ENCODE results near the gene NPR2. TPM values are rescaled to one million over a fixed set of nuclear protein-coding genes. Genes with fewer than 3 reads are reported as not detected.

NPR2 gene
- total RNA-seq, 4 donors from 2014 or later: 12.7 to 39.3 (median 34.5) TPM

GRCh38 chr9:35852876-35853865 is 61.8 kb downstream of the NPR2 start:
- no peaks in the 10 kb centered on the region for H3K27me3 ChIP-seq
- peaks cover 0 to 8% (median 0%) of the 10 kb centered on the region in 3 donors for H3K4me1 ChIP-seq
- peaks cover 0 to 43% of the 10 kb centered on the region in 2 donors for H3K36me3 ChIP-seq
- no peak for ATAC-seq
- no peak overlapping the region for H3K27ac ChIP-seq
- H3K4me3 ChIP-seq: no peak overlapping the region
- TF ChIP-seq POLR2AphosphoS5 (IDR thresholded peaks at IDR 0.05): no peak
- no peaks in the 10 kb centered on the region for H3K9me3 ChIP-seq
- WGBS, 2 donors (ENCODE audit: low coverage in 1 of 2): 60 to 86% methylated on average over 2 to 3 of the region's 25 CpGs

- TF ChIP-seq POLR2A (IDR thresholded peaks at IDR 0.05) (no peak), EP300 (IDR thresholded peaks at IDR 0.05) (no peak), POLR2AphosphoS5 (IDR thresholded peaks at IDR 0.05) (no peak), CTCF (IDR thresholded peaks at IDR 0.05) (no peak)
- H3K27ac ChIP-seq: no peak overlapping the region
- no peaks in the 10 kb centered on the region for H3K27me3 ChIP-seq
- peaks cover 0 to 3% (median 0%) of the 10 kb centered on the region in 3 donors for H3K4me1 ChIP-seq
- H3K4me3 ChIP-seq: no peak overlapping the region
- no peaks in the 10 kb centered on the region for H3K9me3 ChIP-seq
- H3K36me3 ChIP-seq: peaks cover 0 to 43% of the 10 kb centered on the region in 2 donors
- no peak for ATAC-seq
- 63 to 87% methylated on average over 5 to 7 of the region's 7 CpGs for WGBS, 2 donors (ENCODE audit: low coverage in 1 of 2)
These were observed 62.8 kb downstream of the NPR2 start for GRCh38 chr9:35854091-35854762.

- no peak overlapping the region for H3K4me3 ChIP-seq
- H3K36me3 ChIP-seq: peaks cover 0 to 43% of the 10 kb centered on the region in 2 donors
- TF ChIP-seq CTCF (IDR thresholded peaks at IDR 0.05) (no peak), POLR2A (IDR thresholded peaks at IDR 0.05) (no peak), EP300 (IDR thresholded peaks at IDR 0.05) (no peak), POLR2AphosphoS5 (IDR thresholded peaks at IDR 0.05) (no peak)
- H3K9me3 ChIP-seq: no peaks in the 10 kb centered on the region
- peaks cover 0 to 15% (median 0%) of the 10 kb centered on the region in 3 donors for H3K4me1 ChIP-seq
- H3K27me3 ChIP-seq: no peaks in the 10 kb centered on the region
- WGBS, 2 donors (ENCODE audit: low coverage in 1 of 2): 48 to 65% methylated on average over 2 to 3 of the region's 3 CpGs
- ATAC-seq: no peak
- no peak overlapping the region for H3K27ac ChIP-seq
These were observed 64.8 kb downstream of the NPR2 start for GRCh38 chr9:35856206-35856605.

GRCh38 chr9:35856882-35857281 is 65.5 kb downstream of the NPR2 start:
- Histone ChIP-seq H3K4me3 (no peak overlapping the region), H3K4me1 (peaks cover 0 to 15% (median 0%) of the 10 kb centered on the region in 3 donors), H3K9me3 (no peaks in the 10 kb centered on the region), H3K27ac (no peak overlapping the region), H3K36me3 (peaks cover 0 to 39% of the 10 kb centered on the region in 2 donors), H3K27me3 (no peaks in the 10 kb centered on the region)
- no peak for TF ChIP-seq POLR2A (IDR thresholded peaks at IDR 0.05)
- TF ChIP-seq CTCF (IDR thresholded peaks at IDR 0.05): no peak
- TF ChIP-seq POLR2AphosphoS5 (IDR thresholded peaks at IDR 0.05): no peak
- ATAC-seq: no peak
- 81 to 83% methylated on average over 3 to 5 of the region's 5 CpGs for WGBS, 2 donors (ENCODE audit: low coverage in 1 of 2)

- 60 to 80% methylated on average over 1 to 4 of the region's 5 CpGs for WGBS, 2 donors (ENCODE audit: low coverage in 1 of 2)
- H3K4me1 ChIP-seq: peaks cover 0 to 15% (median 0%) of the 10 kb centered on the region in 3 donors
- H3K27me3 ChIP-seq: no peaks in the 10 kb centered on the region
- no peak overlapping the region for H3K27ac ChIP-seq
- no peaks in the 10 kb centered on the region for H3K9me3 ChIP-seq
- H3K36me3 ChIP-seq: peaks cover 0 to 23% of the 10 kb centered on the region in 2 donors
- no peak overlapping the region for H3K4me3 ChIP-seq
- TF ChIP-seq CTCF (IDR thresholded peaks at IDR 0.05) (no peak), POLR2AphosphoS5 (IDR thresholded peaks at IDR 0.05) (no peak), EP300 (IDR thresholded peaks at IDR 0.05) (no peak), POLR2A (IDR thresholded peaks at IDR 0.05) (no peak)
- ATAC-seq: no peak
These were observed 67.1 kb downstream of the NPR2 start for GRCh38 chr9:35858458-35858857.
